GM12892 (cell line): ENCODE data around the gene GRB2.
"Not testable (repeated sequence)": the region's sequence is repeated elsewhere in the genome, so short reads cannot be mapped to it uniquely, and the experiment has no call there.

ENCODE experiments used
- DNase-seq: peaks from one replicate; pipeline ENCODE4 v3.0.0; 2011; ENCODE audit not compliant: insufficient read length
- FAIRE-seq: peaks from 2 replicates; lab custom pipeline; 2011; peaks lifted over from hg19 to GRCh38; lab: Jason Lieb, UNC
- POLR2A ChIP-seq: IDR thresholded peaks from 2 replicates; pipeline ENCODE4 v1.6.1; 2011; ENCODE audit warnings: low read depth, low read length, control low read depth
- POLR2AphosphoS5 ChIP-seq: IDR thresholded peaks from 2 replicates; pipeline ENCODE4 v1.6.1; 2011; ENCODE audit warnings: low read depth, low read length, control low read depth
- TAF1 ChIP-seq: IDR thresholded peaks from 2 replicates; pipeline ENCODE4 v1.6.1; 2011; ENCODE audit warnings: low read depth, mild to moderate bottlenecking, control low read depth, low read length, borderline replicate concordance

Gene GRB2

GRCh38 chr17:75371339-75371738 lies 34.1 kb downstream of the GRB2 start:
- FAIRE-seq (peak; percentile 58), DNase-seq (no peak)
- TF ChIP-seq TAF1 (no peak), POLR2A (no peak), POLR2AphosphoS5 (no peak)

- TF ChIP-seq POLR2AphosphoS5: no peak
- TF ChIP-seq POLR2A: no peak
- no peak for TF ChIP-seq TAF1
- no peak for FAIRE-seq
- no peak for DNase-seq
Observed at GRCh38 chr17:75370286-75370915, 35.1 kb downstream of the GRB2 start.

GRCh38 chr17:75367838-75368789 lies 37.4 kb downstream of the GRB2 start:
- not testable (repeated sequence) for FAIRE-seq, DNase-seq

GRCh38 chr17:75367312-75367711 lies 38.2 kb downstream of the GRB2 start:
- no peak for FAIRE-seq
- DNase-seq: no peak
- no peak for TF ChIP-seq TAF1
- no peak for TF ChIP-seq POLR2AphosphoS5
- TF ChIP-seq POLR2A: no peak

GRCh38 chr17:75366432-75366831 lies 39.0 kb downstream of the GRB2 start:
- FAIRE-seq: no peak
- TF ChIP-seq TAF1 (no peak), POLR2AphosphoS5 (no peak), POLR2A (no peak)
- no peak for DNase-seq

GRCh38 chr17:75365931-75366275 lies 39.6 kb downstream of the GRB2 start:
- FAIRE-seq: no peak
- TF ChIP-seq TAF1 (no peak), POLR2AphosphoS5 (no peak), POLR2A (no peak)
- no peak for DNase-seq

- FAIRE-seq (peak; percentile 40), DNase-seq (no peak)
- TF ChIP-seq POLR2A: no peak
- TF ChIP-seq POLR2AphosphoS5: no peak
- no peak for TF ChIP-seq TAF1
Observed at GRCh38 chr17:75365009-75365930, 40.2 kb downstream of the GRB2 start.

GRCh38 chr17:75364078-75364477 lies 41.4 kb downstream of the GRB2 start:
- FAIRE-seq: peak; percentile 5
- TF ChIP-seq POLR2AphosphoS5 (no peak), POLR2A (no peak), TAF1 (no peak)
- DNase-seq: no peak

GRCh38 chr17:75361996-75362395 lies 43.5 kb downstream of the GRB2 start:
- FAIRE-seq (no peak), DNase-seq (no peak)
- TF ChIP-seq POLR2A (no peak), TAF1 (no peak), POLR2AphosphoS5 (no peak)

- FAIRE-seq (no peak), DNase-seq (no peak)
- no peak for TF ChIP-seq TAF1
- TF ChIP-seq POLR2A: no peak
- TF ChIP-seq POLR2AphosphoS5: no peak
Observed at GRCh38 chr17:75361344-75361743, 44.1 kb downstream of the GRB2 start.
